ENCODE results near the gene AK2.

AK2 gene

DNA sequence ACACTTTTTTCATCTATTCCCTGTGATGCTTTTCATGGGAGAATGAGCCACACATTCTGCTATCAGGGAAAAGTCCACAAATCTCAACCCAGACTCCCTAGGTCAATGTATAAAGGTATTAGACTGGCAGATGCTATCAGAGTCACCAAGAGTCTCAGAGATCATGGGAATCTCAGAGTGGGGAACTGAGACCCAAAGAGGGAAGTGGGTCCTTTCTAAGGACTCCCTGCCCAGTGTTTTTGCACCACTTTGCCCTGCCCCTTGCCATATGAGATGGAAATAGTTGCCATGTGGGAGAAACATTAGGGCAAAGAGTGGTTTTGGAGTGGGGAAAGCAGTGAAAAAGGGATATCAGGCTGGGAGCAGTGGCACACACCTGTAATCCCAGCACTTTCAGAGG is 25.2 kb upstream of the AK2 start:
- H3K36me3 ChIP-seq (ENCODE audit: control insufficient read depth, low read length): no peaks in the 10 kb centered on the region
- H3K4me2 ChIP-seq (ENCODE audit: low read length): no peak overlapping the region
- H3K9me3 ChIP-seq (ENCODE audit: control insufficient read depth, insufficient read depth, low read length): peaks cover 25% of the 10 kb centered on the region
- H3K9me2 ChIP-seq (replicated peaks; ENCODE audit: control insufficient read depth, low read length): no peaks in the 10 kb centered on the region
- no peaks in the 10 kb centered on the region for H4K20me1 ChIP-seq (ENCODE audit: control insufficient read depth, insufficient read depth, low read depth, low read length)
- TF ChIP-seq EZH2phosphoT487 (IDR thresholded peaks at IDR 0.05; ENCODE audit: borderline replicate concordance, low read length): no peak
- TF ChIP-seq, protein P1, sequence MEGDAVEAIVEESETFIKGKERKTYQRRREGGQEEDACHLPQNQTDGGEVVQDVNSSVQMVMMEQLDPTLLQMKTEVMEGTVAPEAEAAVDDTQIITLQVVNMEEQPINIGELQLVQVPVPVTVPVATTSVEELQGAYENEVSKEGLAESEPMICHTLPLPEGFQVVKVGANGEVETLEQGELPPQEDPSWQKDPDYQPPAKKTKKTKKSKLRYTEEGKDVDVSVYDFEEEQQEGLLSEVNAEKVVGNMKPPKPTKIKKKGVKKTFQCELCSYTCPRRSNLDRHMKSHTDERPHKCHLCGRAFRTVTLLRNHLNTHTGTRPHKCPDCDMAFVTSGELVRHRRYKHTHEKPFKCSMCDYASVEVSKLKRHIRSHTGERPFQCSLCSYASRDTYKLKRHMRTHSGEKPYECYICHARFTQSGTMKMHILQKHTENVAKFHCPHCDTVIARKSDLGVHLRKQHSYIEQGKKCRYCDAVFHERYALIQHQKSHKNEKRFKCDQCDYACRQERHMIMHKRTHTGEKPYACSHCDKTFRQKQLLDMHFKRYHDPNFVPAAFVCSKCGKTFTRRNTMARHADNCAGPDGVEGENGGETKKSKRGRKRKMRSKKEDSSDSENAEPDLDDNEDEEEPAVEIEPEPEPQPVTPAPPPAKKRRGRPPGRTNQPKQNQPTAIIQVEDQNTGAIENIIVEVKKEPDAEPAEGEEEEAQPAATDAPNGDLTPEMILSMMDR (IDR thresholded peaks at IDR 0.05; ENCODE audit: low read depth, low read length, poor library complexity, severe bottlenecking): no peak
- no peaks in the 10 kb centered on the region for H3K79me2 ChIP-seq (ENCODE audit: control insufficient read depth, low read length)
- H3K4me3 ChIP-seq (ENCODE audit: low read length): no peak overlapping the region
- peaks cover 9% of the 10 kb centered on the region for H3K4me1 ChIP-seq (ENCODE audit: control insufficient read depth, low read length)
- H3F3A ChIP-seq (ENCODE audit: control insufficient read depth, insufficient read depth): no peaks in the 10 kb centered on the region
- no peaks in the 10 kb centered on the region; the same call in 1 of the 2 replicates for H3K27me3 ChIP-seq (ENCODE audit: control insufficient read depth, low read length)
- no peak overlapping the region for H3K27ac ChIP-seq (ENCODE audit: low read depth, low read length)

- TF ChIP-seq EZH2phosphoT487 (IDR thresholded peaks at IDR 0.05; ENCODE audit: borderline replicate concordance, low read length): no peak
- TF ChIP-seq, protein P1 (IDR thresholded peaks at IDR 0.05; ENCODE audit: low read depth, low read length, poor library complexity, severe bottlenecking): no peak
- Histone ChIP-seq H3K9me2 (replicated peaks; ENCODE audit: control insufficient read depth, low read length) (no peaks in the 10 kb centered on the region), H3K4me2 (ENCODE audit: low read length) (no peak overlapping the region), H4K20me1 (ENCODE audit: control insufficient read depth, insufficient read depth, low read depth, low read length) (no peaks in the 10 kb centered on the region), H3K36me3 (ENCODE audit: control insufficient read depth, low read length) (no peaks in the 10 kb centered on the region), H3K4me1 (ENCODE audit: control insufficient read depth, low read length) (peaks cover 9% of the 10 kb centered on the region), H3K79me2 (ENCODE audit: control insufficient read depth, low read length) (no peaks in the 10 kb centered on the region), H3F3A (ENCODE audit: control insufficient read depth, insufficient read depth) (no peaks in the 10 kb centered on the region), H3K4me3 (ENCODE audit: low read length) (no peak overlapping the region), H3K27ac (ENCODE audit: low read depth, low read length) (no peak overlapping the region), H3K9me3 (ENCODE audit: control insufficient read depth, insufficient read depth, low read length) (peaks cover 25% of the 10 kb centered on the region), H3K27me3 (ENCODE audit: control insufficient read depth, low read length) (no peaks in the 10 kb centered on the region; the same call in 1 of the 2 replicates)
These were observed 23.9 kb upstream of the AK2 start for GRCh38 chr1:33060579-33061083.

DNA sequence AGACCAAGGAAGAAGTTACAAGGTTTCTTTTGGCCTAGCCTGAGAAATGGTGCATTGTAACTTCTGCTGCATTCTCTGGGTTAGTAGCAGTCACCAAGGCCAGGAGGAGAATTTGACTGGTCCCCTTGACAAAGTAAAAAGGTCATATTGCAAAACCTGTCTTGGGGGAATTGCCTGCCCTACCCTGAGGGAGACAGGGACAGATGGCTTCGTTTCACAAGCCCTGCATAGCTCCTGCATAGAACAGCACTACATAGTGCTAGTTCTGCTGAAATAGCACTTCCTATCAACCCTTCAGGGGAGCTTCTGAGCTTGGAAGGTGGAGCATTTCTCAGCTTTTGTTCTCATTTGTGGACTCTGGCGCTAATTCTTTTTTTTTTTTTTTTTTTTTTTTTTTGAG is 20.4 kb upstream of the AK2 start:
- Histone ChIP-seq H3K27me3 (ENCODE audit: control insufficient read depth, low read length) (no peaks in the 10 kb centered on the region; the same call in 1 of the 2 replicates), H3K4me2 (ENCODE audit: low read length) (no peak overlapping the region), H3K27ac (ENCODE audit: low read depth, low read length) (no peak overlapping the region), H3K36me3 (ENCODE audit: control insufficient read depth, low read length) (no peaks in the 10 kb centered on the region), H3K9me2 (replicated peaks; ENCODE audit: control insufficient read depth, low read length) (no peaks in the 10 kb centered on the region), H3K79me2 (ENCODE audit: control insufficient read depth, low read length) (no peaks in the 10 kb centered on the region), H3F3A (ENCODE audit: control insufficient read depth, insufficient read depth) (no peaks in the 10 kb centered on the region), H3K4me1 (ENCODE audit: control insufficient read depth, low read length) (peaks cover 9% of the 10 kb centered on the region), H3K4me3 (ENCODE audit: low read length) (no peak overlapping the region), H4K20me1 (ENCODE audit: control insufficient read depth, insufficient read depth, low read depth, low read length) (no peaks in the 10 kb centered on the region), H3K9me3 (ENCODE audit: control insufficient read depth, insufficient read depth, low read length) (no peaks in the 10 kb centered on the region)
- TF ChIP-seq EZH2phosphoT487 (IDR thresholded peaks at IDR 0.05; ENCODE audit: borderline replicate concordance, low read length): no peak
- TF ChIP-seq, protein P1 (IDR thresholded peaks at IDR 0.05; ENCODE audit: low read depth, low read length, poor library complexity, severe bottlenecking): no peak
